ENCODE results near the gene CD6. TPM values are rescaled to one million over a fixed set of nuclear protein-coding genes. Genes with fewer than 3 reads are reported as not detected.

CD6 gene
- total RNA-seq, 4 donors from 2014 or later: 0.33 to 4.0 (median 1.1) TPM

GRCh38 chr11:61011950-61012736 is 40.7 kb downstream of the CD6 start:
- no peak for TF ChIP-seq CTCF (IDR thresholded peaks at IDR 0.05; ENCODE audit: low read depth)

- TF ChIP-seq CTCF (IDR thresholded peaks at IDR 0.05; ENCODE audit: low read depth): no peak
Observed at GRCh38 chr11:61012737-61013215, 41.3 kb downstream of the CD6 start.

GRCh38 chr11:61018059-61018458 is 46.6 kb downstream of the CD6 start:
- TF ChIP-seq CTCF (IDR thresholded peaks at IDR 0.05; ENCODE audit: low read depth): no peak

- TF ChIP-seq CTCF (IDR thresholded peaks at IDR 0.05; ENCODE audit: low read depth): no peak
Observed at GRCh38 chr11:61019037-61019831, 47.8 kb downstream of the CD6 start.

- no peak for TF ChIP-seq CTCF (IDR thresholded peaks at IDR 0.05; ENCODE audit: low read depth)
Observed at GRCh38 chr11:61019832-61020405, 48.4 kb downstream of the CD6 start.

- TF ChIP-seq CTCF (IDR thresholded peaks at IDR 0.05; ENCODE audit: low read depth): no peak
Observed at GRCh38 chr11:61020551-61021235, 49.2 kb downstream of the CD6 start.
